Fibroblast of lung (primary cell): ENCODE results near the gene BIRC5. TPM values are rescaled to one million over a fixed set of nuclear protein-coding genes. Genes with fewer than 3 reads are reported as not detected.
A peak's percentile ranks its signal among the peaks of the same experiment; 100 is the strongest.

Experiments used
- DNase-seq, 2 donors: peaks; one replicate each; pipeline versions ENCODE4 v3.0.0 to v3.0.0-alpha.2; 2010; ENCODE audit warnings: low read depth in 2 of 2
- H2AFZ ChIP-seq: 2 replicates; pipeline ENCODE4 v1.5.1; 2012; ENCODE audit warnings: low read length, control low read depth, inconsistent platforms
- H3K27ac ChIP-seq: 2 replicates; pipeline ENCODE4 v1.5.1; 2011; ENCODE audit warnings: low read length, control low read depth; ENCODE audit not compliant: insufficient read depth
- H3K27me3 ChIP-seq: 2 replicates; pipeline ENCODE4 v1.5.1; 2011; ENCODE audit warnings: mild to moderate bottlenecking, low read length; ENCODE audit not compliant: control insufficient read depth, insufficient read depth
- H3K36me3 ChIP-seq: 2 replicates; pipeline ENCODE4 v1.5.1; 2011; ENCODE audit warnings: low read length; ENCODE audit not compliant: control insufficient read depth, insufficient read depth
- H3K4me1 ChIP-seq: 2 replicates; pipeline ENCODE4 v1.5.1; 2011; ENCODE audit warnings: low read length; ENCODE audit not compliant: control insufficient read depth, insufficient read depth; ENCODE audit errors: extremely low read depth
- H3K4me2 ChIP-seq: 2 replicates; pipeline ENCODE4 v1.5.1; 2011; ENCODE audit warnings: low read length, control low read depth; ENCODE audit not compliant: insufficient read depth; ENCODE audit errors: extremely low read depth
- H3K4me3 ChIP-seq, 4 experiments: fragments of 200-600 bp in 1 of 4; sonication (generic) in 1 of 4; replicated peaks in 1 of 4; 2 replicates each; pipeline ENCODE4 v1.5.1; 2011 to 2016; ENCODE audit warnings: low read length in 4 of 4, low read depth in 3 of 4, mild to moderate bottlenecking in 3 of 4, control low read depth in 2 of 4, inconsistent platforms in 1 of 4, mixed read lengths in 1 of 4; ENCODE audit not compliant: insufficient read depth in 1 of 4; ENCODE audit errors: control extremely low read depth in 1 of 4
- H3K79me2 ChIP-seq: 2 replicates; pipeline ENCODE4 v1.5.1; 2012; ENCODE audit warnings: mild to moderate bottlenecking, low read length, inconsistent platforms; ENCODE audit not compliant: control insufficient read depth, insufficient read depth
- H3K9ac ChIP-seq: 2 replicates; pipeline ENCODE4 v1.5.1; 2011; ENCODE audit warnings: mild to moderate bottlenecking, low read length, control low read depth; ENCODE audit not compliant: insufficient read depth
- H3K9me3 ChIP-seq: 2 replicates; pipeline ENCODE4 v1.5.1; 2012; ENCODE audit warnings: low read depth, low read length; ENCODE audit not compliant: control insufficient read depth, insufficient read depth
- H4K20me1 ChIP-seq: 2 replicates; pipeline ENCODE4 v1.5.1; 2011; ENCODE audit warnings: low read length; ENCODE audit not compliant: control insufficient read depth, insufficient read depth; ENCODE audit errors: extremely low read depth
- EZH2 ChIP-seq: IDR thresholded peaks from 2 replicates; pipeline ENCODE4 v1.5.1; 2012; ENCODE audit warnings: low read length, control low read depth, mild to moderate bottlenecking; ENCODE audit errors: missing control alignments
- polyA plus RNA-seq, 2 donors: library from polyadenylated mRNA; depleted of rRNA in 1 of 2; stranded (reverse) in 1 of 2; unstranded in 1 of 2; fragments of >200 nt; gene quantifications; 2 replicates each; pipeline ENCODE4 v1.2.1, GENCODE V29; 2011 to 2012; ENCODE audit warnings: missing spikeins in 1 of 2
- total RNA-seq: library from RNA; depleted of rRNA; stranded (reverse); fragments of >200 nt; gene quantifications from 2 replicates; pipeline ENCODE4 v1.2.1, GENCODE V29; 2014
- TF ChIP-seq, protein P1 (sequence below), 2 donors: IDR thresholded peaks in 1 of 2; conservative IDR thresholded peaks in 1 of 2; 1 replicate in 1 of 2; 2 replicates in 1 of 2; pipeline ENCODE4 v1.5.1; 2011 to 2012; ENCODE audit warnings: low read length in 2 of 2, control low read depth in 1 of 2, inconsistent platforms in 1 of 2, low read depth in 1 of 2, mild to moderate bottlenecking in 1 of 2

The BIRC5 gene
- total and polyA plus RNA-seq, 2 donors (not counting 1 experiment from before 2014, with no cell fraction given) = 11.1 to 28.6 TPM

DNA sequence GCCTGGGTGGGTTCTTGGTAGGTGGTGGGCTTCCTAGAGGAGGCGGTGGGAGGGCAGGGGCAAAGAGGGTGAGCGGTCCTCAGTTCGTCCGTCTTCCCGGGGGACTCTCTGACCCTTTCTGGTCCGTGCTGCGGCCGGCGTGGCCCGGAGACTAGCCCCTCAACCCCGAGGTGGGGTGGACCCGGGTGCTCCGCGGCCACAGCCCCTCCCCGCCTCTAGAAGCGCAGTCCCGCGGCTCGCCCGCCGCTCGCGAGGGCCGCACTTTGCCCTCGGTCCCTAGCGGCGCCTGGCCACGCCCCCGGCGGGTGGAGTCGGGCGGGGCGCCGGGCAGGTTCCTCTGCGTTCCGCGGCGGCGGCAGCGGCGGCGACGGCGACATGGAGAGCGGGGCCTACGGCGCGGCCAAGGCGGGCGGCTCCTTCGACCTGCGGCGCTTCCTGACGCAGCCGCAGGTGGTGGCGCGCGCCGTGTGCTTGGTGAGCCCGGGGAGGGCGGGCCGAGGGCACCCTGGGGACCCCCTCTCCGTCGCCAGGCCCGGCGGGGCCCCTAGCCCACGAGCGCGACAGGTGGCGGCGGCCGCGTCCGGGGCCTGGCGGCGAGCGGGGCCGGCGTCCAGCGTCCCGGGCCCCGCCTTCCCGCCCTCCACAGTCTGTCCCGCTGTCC, 45.7 kb upstream of the BIRC5 start, which contains the start of gene SYNGR2:
Gene SYNGR2, plus strand, starts transcription at position 340 of the 661 bp plus-strand sequence. Its CDS starts 36 bp downstream, at position 376.
- Histone ChIP-seq H3K27ac (no peak within 1 kb of the TSS), H3K36me3 (no peaks in the 10 kb centered on the region), H3K4me3 (peak within 1 kb of the TSS; percentile 37 to 64 (median 42)), H2AFZ (peak within 1 kb of the TSS; percentile 75), H3K4me1 (peaks cover 8% of the 10 kb centered on the region), H3K4me2 (peak within 1 kb of the TSS; percentile 75), H3K9me3 (no peaks in the 10 kb centered on the region), H4K20me1 (no peaks in the 10 kb centered on the region), H3K79me2 (no peaks in the 10 kb centered on the region), H3K9ac (peak within 1 kb of the TSS; percentile 65), H3K27me3 (no peaks in the 10 kb centered on the region)
- no peak for TF ChIP-seq EZH2
- TF ChIP-seq, protein P1, sequence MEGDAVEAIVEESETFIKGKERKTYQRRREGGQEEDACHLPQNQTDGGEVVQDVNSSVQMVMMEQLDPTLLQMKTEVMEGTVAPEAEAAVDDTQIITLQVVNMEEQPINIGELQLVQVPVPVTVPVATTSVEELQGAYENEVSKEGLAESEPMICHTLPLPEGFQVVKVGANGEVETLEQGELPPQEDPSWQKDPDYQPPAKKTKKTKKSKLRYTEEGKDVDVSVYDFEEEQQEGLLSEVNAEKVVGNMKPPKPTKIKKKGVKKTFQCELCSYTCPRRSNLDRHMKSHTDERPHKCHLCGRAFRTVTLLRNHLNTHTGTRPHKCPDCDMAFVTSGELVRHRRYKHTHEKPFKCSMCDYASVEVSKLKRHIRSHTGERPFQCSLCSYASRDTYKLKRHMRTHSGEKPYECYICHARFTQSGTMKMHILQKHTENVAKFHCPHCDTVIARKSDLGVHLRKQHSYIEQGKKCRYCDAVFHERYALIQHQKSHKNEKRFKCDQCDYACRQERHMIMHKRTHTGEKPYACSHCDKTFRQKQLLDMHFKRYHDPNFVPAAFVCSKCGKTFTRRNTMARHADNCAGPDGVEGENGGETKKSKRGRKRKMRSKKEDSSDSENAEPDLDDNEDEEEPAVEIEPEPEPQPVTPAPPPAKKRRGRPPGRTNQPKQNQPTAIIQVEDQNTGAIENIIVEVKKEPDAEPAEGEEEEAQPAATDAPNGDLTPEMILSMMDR (conservative IDR thresholded peaks at IDR 0.05 in 1 of 2, IDR thresholded peaks at IDR 0.05 in 1 of 2; ENCODE audit: low read depth in 1 of 2, low read length in 2 of 2) = no peak
- DNase-seq = peak in 1 of 2 donors; percentile 34

DNA sequence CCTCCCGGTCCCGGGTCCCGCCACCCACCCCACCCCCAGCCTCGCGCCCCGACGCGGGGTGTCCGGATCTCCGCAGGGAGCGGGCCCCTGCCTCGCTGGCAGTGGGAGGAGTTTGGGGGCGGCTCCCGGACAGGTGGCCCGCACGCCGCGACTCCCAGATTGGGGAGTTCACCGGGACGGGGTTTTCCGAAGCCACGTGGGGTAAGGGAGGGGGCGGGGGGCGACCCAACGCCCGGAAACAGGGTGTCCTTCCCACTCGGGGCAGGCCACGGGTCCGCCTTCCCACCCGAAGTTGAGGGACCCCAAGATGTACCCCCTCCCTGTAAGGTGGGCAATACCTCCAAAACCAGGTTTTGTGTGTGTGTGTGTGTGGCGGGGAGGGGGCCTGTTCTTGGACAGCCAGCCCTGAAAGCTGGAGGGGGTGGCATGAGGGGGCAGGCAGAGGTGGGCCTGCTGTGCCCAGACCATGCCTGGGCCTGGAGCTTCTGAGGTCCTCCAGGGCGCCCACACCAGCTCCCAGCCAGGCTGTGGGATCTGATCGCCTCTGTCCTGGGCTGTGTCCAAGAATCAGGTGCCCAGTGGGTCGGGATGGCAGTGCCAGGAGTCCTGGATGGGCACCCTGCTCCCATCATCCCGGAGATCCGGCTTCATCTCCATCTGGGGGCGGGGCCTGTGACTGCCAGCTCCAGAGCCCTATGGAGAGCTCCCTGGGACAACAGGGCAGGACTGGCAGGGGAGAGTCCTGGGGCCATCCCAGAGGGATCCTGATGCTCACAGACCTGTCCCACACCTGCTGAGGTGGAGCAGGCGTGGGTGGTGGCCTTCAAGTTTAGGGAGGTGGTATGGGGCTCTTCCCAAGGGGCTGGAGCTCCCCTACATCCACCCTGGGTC, 44.9 kb upstream of the BIRC5 start:
- Histone ChIP-seq H3K4me2 (peak overlapping the region; percentile 59), H2AFZ (no peak overlapping the region), H3K27ac (no peak overlapping the region), H3K36me3 (no peaks in the 10 kb centered on the region), H3K4me3 (peak overlapping the region; percentile 37 to 64 (median 42)), H4K20me1 (no peaks in the 10 kb centered on the region), H3K9me3 (no peaks in the 10 kb centered on the region), H3K9ac (peak overlapping the region; percentile 23), H3K4me1 (peaks cover 8% of the 10 kb centered on the region), H3K79me2 (no peaks in the 10 kb centered on the region), H3K27me3 (no peaks in the 10 kb centered on the region)
- DNase-seq = peak in 1 of 2 donors; percentile 43
- TF ChIP-seq, protein P1 (conservative IDR thresholded peaks at IDR 0.05 in 1 of 2, IDR thresholded peaks at IDR 0.05 in 1 of 2; ENCODE audit: low read depth in 1 of 2, low read length in 2 of 2) = no peak
- no peak for TF ChIP-seq EZH2
